Epidermal melanocyte (primary cell): ENCODE measurements around the gene PUM1.
"Not testable (repeated sequence)": the region's sequence is repeated elsewhere in the genome, so short reads cannot be mapped to it uniquely, and the experiment has no call there.

Experiments used
- DNase-seq: peaks from one replicate; pipeline ENCODE4 v3.0.0; 2011; ENCODE audit warnings: low spot score; ENCODE audit not compliant: insufficient read length

PUM1 gene

GRCh38 chr1:31063631-31064030 lies 1.9 kb downstream of the PUM1 start:
- no peak for DNase-seq

DNA sequence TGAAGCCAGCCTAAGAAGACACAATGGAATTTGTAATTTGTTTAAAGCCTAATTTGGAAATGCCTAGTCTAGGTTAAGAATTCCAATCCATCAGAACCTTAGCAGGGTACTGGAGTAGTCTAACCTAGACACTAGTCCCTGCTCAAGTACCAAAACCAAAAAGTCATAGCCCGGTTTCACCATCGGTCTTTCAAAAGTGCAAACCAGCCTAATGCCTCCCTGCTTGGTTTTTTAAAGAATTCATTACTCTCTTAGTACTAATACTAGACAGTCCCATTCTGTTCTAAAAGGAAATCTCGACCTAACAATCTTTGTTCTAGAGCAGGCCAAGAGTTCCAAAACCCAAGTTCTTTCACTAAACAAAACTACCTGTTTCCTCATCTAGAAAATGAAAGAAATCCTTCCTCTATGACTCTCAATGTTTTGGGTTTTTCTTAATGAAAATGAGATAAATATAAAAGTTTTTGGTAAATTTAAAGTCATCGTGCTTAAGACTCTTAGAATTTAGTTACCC lies 2.6 kb downstream of the PUM1 start:
- no peak for DNase-seq

DNA sequence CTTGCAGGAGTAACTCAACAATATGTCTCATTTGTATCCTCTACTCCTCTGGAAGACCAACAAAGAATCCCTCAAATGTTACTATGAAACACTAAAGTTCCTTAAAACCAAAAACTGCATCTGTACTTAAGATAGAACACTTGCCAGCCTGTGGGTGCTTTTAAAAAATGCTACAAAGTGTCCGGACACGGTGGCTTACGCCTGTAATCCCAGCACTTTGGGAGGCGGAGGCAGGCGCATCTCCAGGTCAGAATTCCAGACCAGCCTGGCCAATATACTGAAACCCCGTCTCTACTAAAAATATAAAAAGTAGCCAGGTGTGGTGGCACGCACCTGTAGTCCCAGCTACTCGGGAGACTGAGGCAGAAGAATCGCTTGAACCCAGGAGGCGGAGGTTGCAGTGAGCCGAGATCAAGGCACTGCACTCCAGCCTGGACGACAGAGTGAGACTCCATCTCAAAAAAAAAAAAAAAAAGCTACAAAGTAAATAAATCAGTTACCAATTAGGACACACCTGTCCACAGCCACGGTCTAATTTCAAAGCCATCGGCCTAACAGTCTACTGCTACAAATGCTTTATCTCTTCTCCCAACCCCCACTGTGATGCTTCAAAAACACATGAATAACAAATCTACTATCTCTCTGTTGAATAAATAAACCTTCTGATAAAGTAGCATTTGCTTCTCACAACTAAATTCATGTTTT lies 3.2 kb downstream of the PUM1 start:
- DNase-seq = not testable (repeated sequence)

GRCh38 chr1:31058012-31058411 lies 7.5 kb downstream of the PUM1 start:
- no peak for DNase-seq

GRCh38 chr1:31055953-31056352 lies 9.6 kb downstream of the PUM1 start:
- no peak for DNase-seq

GRCh38 chr1:31055501-31055900 lies 10.0 kb downstream of the PUM1 start:
- DNase-seq = no peak

- DNase-seq = no peak
These were observed 10.5 kb downstream of the PUM1 start for GRCh38 chr1:31054958-31055481.

GRCh38 chr1:31054349-31054748 lies 11.2 kb downstream of the PUM1 start:
- DNase-seq = no peak

GRCh38 chr1:31052613-31053012 lies 12.9 kb downstream of the PUM1 start:
- not testable (repeated sequence) for DNase-seq

DNA sequence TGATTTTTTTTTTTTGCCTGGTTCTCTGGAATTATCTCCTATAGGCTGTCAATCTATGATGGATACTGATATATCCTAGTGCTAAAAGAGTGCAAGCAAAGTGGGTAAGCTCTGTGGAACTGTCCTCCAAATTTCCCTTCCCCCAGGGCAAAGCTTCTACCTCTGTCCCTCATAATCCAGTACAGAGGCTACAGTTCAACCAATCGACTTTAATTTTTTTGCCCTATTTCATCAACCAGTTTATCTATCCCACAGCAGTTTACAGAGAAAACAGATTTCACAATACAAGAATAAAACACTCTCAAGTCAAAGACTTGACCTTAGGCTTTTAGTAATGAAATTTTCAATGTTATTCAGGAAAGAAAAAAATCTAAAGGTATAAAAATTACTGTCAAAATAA lies 13.9 kb downstream of the PUM1 start:
- no peak for DNase-seq

DNA sequence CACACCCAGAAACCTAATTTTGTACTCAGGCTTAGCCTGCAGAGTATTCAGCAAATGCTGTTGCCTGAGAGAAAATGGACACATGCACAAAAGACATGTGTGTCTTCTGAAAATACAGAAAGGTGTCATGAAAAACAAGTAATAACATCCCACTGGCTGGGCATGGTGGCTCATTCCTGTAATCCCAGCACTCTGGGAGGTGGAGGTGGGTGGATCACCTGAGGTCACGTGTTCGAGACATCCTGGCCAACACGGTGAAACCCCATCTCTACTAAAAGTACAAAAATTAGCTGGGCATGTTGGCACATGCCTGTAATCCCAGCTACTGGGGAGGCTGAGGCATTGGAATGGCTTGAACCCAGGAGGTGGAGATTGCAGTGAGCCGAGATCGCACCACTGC lies 18.0 kb downstream of the PUM1 start:
- DNase-seq = not testable (repeated sequence)

DNA sequence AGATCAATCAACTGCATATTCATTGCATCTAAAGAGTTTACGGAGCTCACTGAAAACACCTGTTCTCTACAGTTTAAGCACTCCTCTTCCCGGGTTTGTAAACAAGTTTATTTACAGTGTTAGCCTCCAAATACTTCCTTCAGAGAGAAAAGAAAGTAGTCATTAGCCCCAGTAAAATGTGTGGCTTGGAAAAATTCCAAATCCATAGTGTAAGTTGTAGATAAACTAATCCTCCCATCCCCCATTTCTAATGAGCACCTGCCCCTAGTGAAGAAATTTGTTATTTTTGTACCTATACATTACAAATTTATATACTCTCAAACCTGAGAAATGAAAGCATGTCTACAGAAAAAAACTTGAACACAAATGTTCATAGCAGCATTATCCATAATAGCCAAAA lies 21.9 kb downstream of the PUM1 start:
- DNase-seq = no peak

- DNase-seq = no peak
These were observed 22.9 kb downstream of the PUM1 start for GRCh38 chr1:31042656-31043055.

DNA sequence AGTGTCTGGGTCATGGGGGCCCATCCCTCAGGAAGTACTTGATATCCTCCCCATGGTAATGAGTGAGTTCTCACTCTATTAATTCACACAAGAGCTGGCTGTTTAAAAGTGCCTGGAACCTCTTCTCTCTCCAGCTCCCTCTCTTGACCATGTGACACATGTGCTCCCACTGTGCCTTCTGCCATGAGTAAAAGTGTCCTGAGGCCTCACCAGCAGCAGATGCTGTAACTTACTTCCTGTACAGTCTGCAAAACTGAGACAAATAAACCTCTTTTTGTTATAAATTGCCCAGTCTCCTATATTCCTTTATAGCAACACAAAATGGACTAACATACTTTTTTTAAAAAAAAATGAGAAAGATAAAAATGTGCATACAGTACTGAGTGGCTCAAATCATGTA lies 24.0 kb downstream of the PUM1 start:
- DNase-seq = no peak

GRCh38 chr1:31040038-31040437 lies 25.5 kb downstream of the PUM1 start:
- DNase-seq = no peak

DNA sequence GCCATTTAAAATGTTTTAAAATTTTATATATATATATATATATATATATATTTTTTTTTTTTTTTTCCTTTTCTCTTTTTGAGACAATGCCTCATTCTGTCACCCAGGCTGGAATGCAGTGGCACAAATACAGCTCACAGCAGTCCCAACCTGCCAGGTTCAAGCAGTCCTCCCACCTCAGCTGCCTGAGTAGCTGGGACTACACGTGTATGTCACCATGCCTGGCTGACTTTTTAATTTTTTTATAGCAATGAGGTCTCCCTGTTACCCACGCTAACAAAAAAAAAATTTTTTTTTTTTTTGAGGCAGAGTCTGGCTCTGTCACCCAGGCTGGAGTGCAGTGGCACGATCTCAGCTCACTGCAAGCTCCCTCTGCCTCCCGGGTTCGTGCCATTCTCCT lies 26.6 kb downstream of the PUM1 start:
- not testable (repeated sequence) for DNase-seq

- no peak for DNase-seq
These were observed 27.2 kb downstream of the PUM1 start for GRCh38 chr1:31038360-31038759.

GRCh38 chr1:31036749-31037500 lies 28.6 kb downstream of the PUM1 start:
- DNase-seq = no peak

DNA sequence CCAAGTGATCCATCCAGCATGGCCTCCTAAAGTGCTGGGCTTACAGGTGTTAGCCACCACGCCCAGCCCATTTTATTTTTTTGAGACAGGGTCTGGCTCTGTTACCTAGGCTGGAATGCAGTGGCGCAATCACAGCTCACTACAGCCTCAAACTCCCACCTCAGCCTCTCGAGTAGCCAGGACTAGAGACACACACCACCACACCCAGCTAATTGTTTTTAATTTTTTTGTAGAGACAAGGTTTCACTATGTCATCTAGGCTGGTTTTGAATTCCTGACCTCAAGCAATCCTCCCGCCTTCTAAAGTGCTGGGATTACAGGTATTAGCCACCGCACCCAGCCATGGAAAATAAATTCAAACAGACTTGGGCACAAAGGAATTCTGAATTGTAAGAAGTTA lies 31.9 kb downstream of the PUM1 start:
- no peak for DNase-seq

DNA sequence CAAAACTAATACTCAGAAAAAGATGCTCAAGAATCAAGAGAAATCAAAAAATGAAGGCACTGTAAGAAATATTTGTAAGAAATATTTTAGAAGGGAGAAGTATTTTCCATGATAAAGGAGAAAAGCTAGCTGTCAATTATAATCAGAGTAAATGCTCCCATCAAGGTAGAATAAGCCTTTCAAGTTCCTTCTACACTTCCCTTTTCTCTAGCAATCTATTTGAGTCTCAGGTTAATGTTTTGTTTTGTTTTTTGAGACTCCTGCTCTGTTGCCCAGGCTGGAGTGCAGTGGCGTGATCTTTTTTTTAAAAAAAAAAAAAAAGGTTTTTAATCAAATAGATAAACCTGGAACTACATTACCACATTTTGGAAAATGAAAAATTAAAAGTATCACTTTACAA lies 33.3 kb downstream of the PUM1 start:
- DNase-seq = no peak

DNA sequence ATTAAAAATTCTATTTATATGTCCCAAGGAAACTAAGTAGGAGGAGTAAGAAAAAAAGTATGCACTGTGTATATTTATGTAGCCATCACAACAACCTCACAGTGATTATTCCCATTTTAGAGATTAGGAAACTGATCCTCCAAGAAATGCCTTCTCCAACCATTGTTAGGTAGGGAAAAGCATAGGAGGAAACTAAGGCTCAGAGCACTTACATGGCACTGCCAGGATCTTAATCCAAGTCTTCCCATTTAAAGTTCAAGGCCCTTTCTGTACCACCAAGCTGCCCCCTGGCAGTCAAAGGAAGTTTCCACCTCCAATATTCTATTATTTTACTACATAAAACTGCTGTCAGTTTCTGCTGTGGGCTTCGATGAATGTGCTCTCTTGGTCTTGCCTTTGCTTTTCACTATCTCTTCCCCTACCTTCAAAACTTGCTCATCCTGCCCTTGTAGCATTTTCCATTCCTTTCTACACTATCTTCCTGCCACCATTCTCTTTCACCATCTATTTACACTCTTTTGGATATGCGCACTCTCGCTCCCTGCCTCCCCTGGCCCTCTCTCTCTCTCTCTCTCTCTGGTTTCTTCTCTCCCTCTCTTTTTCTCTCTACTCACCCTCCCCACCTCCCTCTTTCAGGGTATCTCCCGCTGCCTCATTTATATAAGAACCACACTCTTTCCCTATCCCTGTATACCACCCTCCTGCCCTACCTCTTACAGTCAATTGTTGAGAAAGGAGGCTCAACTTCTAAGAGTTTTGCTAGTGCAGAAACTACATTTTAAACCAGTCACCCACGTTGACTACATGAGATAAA lies 34.0 kb downstream of the PUM1 start:
- no peak for DNase-seq

GRCh38 chr1:31029026-31029425 lies 36.5 kb downstream of the PUM1 start:
- no peak for DNase-seq
